Endometrium (tissue), 2 donors: Measurements from ENCODE around the gene TBC1D4.

Experiments
- FAIRE-seq: peaks from 2 replicates; lab custom pipeline; 2012; peaks lifted over from hg19 to GRCh38; lab: Jason Lieb, UNC
- donor health status: control.
- donor health status: control.

The TBC1D4 gene

DNA sequence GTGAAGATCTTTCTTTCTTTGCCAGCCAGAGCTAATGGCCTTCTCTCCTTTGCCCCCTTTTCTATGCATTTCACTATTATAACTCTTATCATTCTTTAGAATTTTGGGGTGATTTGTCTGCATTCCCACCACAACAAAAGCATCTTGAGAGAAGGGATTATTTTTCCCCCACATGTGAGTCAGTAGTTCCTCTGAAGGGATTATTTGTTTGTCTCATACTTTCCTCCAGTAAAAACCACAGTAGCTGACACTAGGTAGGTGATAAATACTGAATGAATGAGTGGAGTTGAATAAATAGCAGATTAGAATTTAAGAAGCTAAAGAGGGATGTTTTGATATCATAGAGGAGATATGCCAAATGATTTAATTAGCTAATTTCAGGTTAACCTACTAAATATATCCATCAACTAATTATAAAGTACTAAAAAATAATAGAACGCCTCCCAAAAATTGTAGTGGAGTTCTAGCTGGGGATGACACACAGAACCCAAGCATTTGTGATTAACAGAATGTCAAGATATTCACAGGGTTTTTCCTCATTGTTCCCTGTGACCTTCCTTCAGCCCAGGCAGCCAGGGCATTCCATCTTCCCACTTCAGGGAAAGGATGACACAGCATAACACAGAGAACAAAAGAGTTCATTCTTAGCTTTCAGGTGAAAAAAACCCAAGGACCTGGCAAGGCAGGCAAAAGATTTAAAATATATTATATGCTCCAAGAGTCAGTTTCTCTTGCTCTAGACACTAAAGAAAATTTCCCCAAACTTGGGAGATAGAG is 3.5 kb upstream of the TBC1D4 start:
- FAIRE-seq, result no peak

- FAIRE-seq, result peak; percentile 64
Measured at GRCh38 chr13:75482820-75483079, 781 bp upstream of the TBC1D4 start.

DNA sequence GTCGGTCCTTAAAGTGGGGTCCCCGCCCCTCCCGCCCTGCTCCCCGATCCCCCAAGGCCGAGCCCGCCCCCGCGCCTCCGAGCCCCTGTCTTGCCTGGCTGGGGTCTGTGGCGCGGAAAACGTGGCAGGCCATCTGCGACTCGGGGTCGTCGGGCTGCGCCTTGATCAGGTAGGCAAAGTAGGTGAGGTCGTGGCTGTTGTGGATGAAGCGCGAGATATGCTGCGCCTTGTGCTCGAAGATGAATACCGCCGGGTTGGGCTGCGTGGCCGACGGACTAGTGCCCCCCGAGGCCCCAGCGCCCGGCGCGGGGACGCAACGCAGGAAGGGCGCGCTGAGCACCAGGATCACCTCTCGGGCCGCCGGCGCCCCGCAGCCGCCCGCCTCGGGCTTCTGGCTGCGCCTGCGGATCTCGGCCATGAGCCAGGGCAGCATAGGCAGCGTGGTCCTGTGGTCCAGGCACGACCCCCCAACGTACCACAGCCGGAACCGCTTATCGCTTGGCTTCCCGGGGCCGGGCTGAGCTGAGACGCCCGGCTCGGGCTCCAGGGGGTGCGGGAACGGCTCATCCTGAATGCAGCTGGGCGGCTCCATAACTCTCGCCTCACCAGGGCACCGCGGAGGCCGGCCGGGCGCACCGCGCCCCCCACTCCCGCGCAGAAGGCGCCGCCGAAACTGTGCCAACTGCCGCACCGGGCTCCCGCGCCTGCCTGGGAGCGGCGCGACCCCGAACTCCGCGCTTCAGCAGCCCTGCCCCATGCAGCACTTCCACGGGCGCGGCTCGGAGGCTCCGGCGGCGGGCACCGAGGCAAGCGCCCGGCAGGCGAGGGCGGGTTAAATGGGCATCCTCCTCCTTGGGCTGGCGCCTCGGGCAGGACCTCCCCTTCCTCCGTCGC is 546 bp downstream of the TBC1D4 start:
- FAIRE-seq, result no peak

DNA sequence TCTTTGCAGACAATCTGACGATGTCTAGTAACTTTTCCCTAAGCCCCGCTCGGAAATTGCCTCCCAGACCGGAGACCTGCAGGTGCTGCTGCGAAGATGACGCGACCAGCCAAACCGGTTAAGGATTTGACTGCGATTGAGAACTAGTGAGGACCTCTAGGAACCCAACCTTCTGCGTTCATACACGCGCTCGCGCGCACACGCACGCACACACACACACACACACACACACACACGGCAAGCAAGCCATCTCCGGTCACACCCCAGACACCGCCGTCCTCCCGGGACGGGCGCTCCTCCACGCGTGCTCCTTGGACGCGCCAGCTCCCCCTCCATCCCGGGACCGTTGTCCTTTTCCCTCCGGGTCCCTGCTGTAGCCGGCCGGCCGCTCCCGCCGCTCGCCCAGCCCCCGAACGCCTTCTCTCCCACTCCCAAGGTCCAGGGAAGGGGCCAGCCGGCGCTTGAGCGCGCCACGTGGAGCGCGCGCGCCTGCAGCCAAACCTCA is 1.2 kb downstream of the TBC1D4 start:
- no peak for FAIRE-seq

DNA sequence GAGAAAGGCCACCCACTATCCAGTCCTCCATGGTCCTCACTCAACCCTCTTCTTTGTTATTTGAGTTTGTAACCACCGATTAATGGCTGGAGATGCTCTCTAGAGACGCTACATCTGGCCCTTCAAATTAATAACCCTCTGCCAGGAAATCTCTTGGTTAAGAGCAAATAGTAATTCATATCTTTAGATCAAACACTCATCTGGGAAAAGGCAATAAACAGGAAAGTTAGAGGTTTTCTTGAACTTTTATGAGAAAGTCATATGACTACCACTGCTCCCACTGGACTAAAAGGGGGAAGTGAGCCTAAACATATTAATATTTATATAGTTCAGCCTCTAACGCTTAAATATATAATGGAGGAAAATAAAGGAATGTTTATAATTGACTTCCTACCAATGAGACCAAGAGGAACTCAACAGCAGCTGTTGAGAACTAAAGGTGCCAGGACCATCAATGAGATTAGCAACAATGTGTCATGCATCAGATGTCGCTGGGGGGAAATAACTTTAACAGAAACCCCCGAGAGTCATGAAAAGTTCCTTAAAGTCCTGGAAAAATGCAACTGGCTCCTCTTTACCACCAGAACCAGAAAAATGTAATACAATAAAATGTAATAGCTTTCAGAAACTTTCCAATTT is 2.7 kb downstream of the TBC1D4 start:
- no peak for FAIRE-seq

GRCh38 chr13:75478659-75479058 is 3.3 kb downstream of the TBC1D4 start:
- FAIRE-seq, result no peak

GRCh38 chr13:75474956-75475355 is 7.0 kb downstream of the TBC1D4 start:
- FAIRE-seq, result no peak

DNA sequence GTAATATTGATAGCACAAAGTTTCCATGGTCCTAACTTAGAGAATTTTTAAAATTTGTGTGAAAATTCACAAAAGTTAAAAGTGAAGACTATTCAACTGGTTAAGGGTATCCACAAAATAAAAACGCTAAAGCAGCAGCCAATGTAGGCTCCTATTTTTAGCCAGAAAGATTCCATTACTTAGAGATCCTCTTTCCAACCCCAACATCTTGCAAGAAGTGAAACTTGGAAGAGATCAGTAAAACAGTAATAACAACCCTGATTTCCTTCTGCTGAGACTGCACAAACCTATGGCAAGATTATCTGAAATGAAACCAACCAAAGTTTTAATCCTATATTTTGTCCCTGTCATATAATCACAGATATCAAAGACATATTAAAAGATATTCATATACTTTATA is 8.5 kb downstream of the TBC1D4 start:
- peak; percentile 58 for FAIRE-seq

DNA sequence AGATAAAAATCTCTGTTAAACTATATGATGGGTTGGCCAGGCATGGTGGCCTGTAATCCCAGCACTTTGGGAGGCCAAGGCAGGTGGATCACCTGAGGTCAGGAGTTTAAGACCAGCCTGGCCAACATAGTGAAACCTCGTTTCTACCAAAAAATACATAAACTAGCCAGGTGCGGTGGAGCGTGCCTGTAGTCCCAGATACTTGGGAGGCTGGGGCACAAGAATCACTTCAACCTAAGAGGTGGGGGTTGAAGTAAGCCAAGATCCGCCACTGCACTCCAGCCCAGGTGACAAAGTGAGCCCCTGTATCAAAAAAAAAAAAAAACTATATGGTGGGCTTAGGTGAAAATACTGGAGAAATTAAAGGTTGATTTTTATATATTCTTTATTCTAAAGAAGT is 11.3 kb downstream of the TBC1D4 start:
- FAIRE-seq, result no peak

DNA sequence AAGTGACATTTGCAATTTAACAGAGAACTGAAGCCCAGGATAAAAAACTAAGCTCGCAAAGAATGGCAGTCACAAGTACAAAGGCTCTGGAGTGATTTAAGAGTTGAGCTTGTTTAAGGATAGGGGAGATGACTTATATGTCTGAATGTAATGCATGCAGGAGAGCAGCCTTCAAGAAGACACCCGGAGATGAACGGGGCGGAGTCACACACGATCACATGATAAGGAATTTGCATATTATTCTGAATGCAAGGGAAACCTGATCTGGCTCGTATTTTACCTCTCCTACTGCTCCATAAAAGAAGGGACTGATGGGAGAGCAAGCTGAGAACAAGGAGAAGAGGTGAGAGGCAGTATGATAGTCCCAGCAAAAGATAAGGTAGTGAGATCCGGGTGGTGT is 12.9 kb downstream of the TBC1D4 start:
- FAIRE-seq, result no peak

- FAIRE-seq, result no peak
Measured at GRCh38 chr13:75468602-75469001, 13.4 kb downstream of the TBC1D4 start.

DNA sequence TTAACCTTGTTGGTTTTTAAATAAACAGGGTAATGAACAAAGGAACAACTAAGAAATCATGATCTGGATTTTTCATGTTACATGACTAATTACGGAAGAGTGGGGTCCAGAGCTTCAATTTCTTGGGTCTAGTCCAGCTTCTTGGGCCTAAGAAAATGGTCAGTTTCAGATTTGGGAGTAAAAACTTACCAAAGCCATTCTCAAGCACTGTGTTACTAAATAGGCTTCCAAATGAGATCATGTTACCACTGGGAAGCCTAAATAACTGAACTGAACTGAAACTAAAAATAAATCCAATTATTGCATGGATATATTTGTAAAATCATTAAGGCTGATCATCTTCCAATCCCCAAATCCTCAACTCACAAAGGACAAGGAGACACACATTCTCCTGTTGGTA is 13.9 kb downstream of the TBC1D4 start:
- no peak for FAIRE-seq

GRCh38 chr13:75467040-75467728 is 14.8 kb downstream of the TBC1D4 start:
- FAIRE-seq, result no peak

- FAIRE-seq, result no peak
Measured at GRCh38 chr13:75465236-75465635, 16.7 kb downstream of the TBC1D4 start.

DNA sequence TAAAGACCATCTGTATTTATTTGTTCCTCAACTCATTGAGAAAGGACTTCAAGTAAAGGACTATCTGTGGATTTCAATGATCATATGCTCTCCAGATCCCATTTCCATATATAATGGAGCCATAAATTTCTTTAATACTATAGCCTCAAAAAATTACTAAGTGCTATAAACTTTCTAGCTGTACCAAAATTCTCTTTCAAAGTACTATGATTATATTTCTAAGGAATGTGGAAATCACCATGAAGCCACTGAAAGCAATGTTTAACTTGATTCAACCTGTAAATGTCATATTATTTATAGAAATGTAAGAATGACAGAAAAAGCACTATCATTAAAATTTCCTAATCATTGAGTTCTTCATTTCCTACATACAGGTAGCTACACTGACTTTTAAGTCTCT is 20.7 kb downstream of the TBC1D4 start:
- no peak for FAIRE-seq

- FAIRE-seq, result no peak
Measured at GRCh38 chr13:75460644-75461043, 21.3 kb downstream of the TBC1D4 start.

DNA sequence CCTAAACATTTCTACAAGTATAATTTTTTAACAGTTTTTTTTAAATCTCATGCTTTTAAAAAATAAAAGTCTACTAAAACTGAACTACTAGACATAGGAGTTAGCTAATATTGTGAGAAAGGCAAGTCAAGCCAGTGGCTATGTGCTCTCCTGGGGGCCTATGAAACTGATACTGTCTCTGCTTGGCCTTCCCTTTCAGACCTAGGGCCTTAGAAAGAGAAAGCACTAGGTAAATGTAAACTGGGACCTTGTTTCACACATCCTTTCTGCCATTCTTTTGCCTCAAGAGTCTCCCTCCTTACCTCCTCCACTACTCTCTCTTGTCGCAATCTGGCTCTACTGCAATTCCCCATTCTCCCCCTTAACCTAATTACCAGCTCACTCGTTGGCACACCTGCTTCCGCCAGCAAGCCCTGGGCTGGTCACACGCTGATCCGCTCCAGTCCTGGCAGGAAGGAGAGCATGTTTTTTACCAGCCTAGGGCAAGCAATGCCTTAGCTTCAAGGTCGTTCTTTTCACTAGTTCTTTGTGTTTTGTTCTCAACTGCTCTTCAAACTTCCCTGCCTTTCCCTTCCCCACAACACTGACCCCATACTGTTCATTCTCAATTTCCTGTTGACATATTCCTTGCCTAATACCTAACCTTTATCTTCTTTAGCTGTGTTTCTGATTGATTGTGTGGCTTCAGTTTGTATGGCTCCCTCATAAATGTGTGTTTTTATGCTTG is 23.1 kb downstream of the TBC1D4 start:
- FAIRE-seq, result no peak

- FAIRE-seq, result no peak
Measured at GRCh38 chr13:75455962-75456361, 26.0 kb downstream of the TBC1D4 start.

GRCh38 chr13:75454497-75454896 is 27.5 kb downstream of the TBC1D4 start:
- no peak for FAIRE-seq

DNA sequence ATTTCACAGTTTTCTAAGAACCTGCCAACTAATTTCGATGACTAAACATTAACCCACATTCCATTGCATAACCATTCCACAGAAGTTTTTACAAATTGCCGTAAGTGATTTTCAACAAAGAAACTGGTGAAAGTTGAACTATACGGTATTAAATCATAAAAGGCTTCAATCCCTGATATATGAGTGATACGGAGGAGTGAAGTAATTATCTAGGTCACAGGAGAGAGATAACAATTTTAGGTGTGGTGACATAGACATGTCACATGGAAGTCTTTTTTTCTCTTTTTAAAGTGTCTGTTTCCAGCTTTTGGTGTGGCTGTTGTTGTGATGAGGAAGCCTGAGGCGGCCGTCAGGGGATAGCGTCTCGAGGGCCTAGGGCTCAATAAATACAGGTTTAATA is 29.4 kb downstream of the TBC1D4 start:
- peak; percentile 46 for FAIRE-seq

- no peak for FAIRE-seq
Measured at GRCh38 chr13:75447493-75447892, 34.5 kb downstream of the TBC1D4 start.

DNA sequence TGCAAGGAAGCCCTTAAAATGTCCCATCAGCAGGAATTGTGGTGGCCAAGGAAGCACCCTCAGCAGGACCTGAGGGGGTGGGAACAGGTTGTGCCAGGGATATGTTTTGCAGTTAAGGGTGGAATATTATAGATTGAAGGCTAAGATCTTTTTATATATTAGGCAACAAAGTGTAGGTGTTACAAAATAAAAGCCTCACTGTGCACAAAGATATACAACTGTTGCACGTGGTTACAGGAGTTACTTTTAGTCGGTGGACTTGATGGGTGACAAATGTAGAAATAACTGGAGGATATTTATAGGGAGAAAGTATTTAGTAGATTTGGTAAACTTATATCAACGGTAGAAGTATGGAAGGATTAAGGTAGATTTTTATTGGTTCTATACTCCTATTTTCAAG is 35.1 kb downstream of the TBC1D4 start:
- no peak for FAIRE-seq
